Activated T-cell treated with anti-CD3 and anti-CD28 coated beads for 4 hours (primary cell): ENCODE measurements around the gene VAV3.

ENCODE experiments used
- DNase-seq: peaks from one replicate; pipeline ENCODE4 v3.0.0-alpha.2; 2020

VAV3 gene

GRCh38 chr1:107829036-107829770 lies 135.8 kb downstream of the VAV3 start:
- no peak for DNase-seq

- no peak for DNase-seq
Measured at GRCh38 chr1:107824946-107825345, 140.0 kb downstream of the VAV3 start.

- DNase-seq = no peak
Measured at GRCh38 chr1:107821340-107821739, 143.6 kb downstream of the VAV3 start.

GRCh38 chr1:107820801-107821200 lies 144.2 kb downstream of the VAV3 start:
- DNase-seq = no peak

- DNase-seq = no peak
Measured at GRCh38 chr1:107817935-107818334, 147.0 kb downstream of the VAV3 start.

- DNase-seq = no peak
Measured at GRCh38 chr1:107817206-107817605, 147.8 kb downstream of the VAV3 start.

GRCh38 chr1:107810291-107810951 lies 154.6 kb downstream of the VAV3 start:
- DNase-seq = no peak

- DNase-seq = no peak
Measured at GRCh38 chr1:107807855-107808254, 157.1 kb downstream of the VAV3 start.

GRCh38 chr1:107807405-107807804 lies 157.6 kb downstream of the VAV3 start:
- DNase-seq = no peak

GRCh38 chr1:107806902-107807301 lies 158.1 kb downstream of the VAV3 start:
- DNase-seq = no peak

- DNase-seq = no peak
Measured at GRCh38 chr1:107804741-107805140, 160.2 kb downstream of the VAV3 start.

GRCh38 chr1:107804134-107804533 lies 160.8 kb downstream of the VAV3 start:
- no peak for DNase-seq

- DNase-seq = no peak
Measured at GRCh38 chr1:107803579-107803978, 161.4 kb downstream of the VAV3 start.

GRCh38 chr1:107802654-107803053 lies 162.3 kb downstream of the VAV3 start:
- no peak for DNase-seq

GRCh38 chr1:107795994-107796393 lies 169.0 kb downstream of the VAV3 start:
- no peak for DNase-seq

GRCh38 chr1:107795441-107795840 lies 169.5 kb downstream of the VAV3 start:
- no peak for DNase-seq

GRCh38 chr1:107794571-107794970 lies 170.4 kb downstream of the VAV3 start:
- DNase-seq = no peak

- no peak for DNase-seq
Measured at GRCh38 chr1:107793896-107794453, 171.0 kb downstream of the VAV3 start.

GRCh38 chr1:107791348-107791747 lies 173.6 kb downstream of the VAV3 start:
- no peak for DNase-seq

- no peak for DNase-seq
Measured at GRCh38 chr1:107789817-107790524, 175.0 kb downstream of the VAV3 start.

- no peak for DNase-seq
Measured at GRCh38 chr1:107788206-107789202, 176.5 kb downstream of the VAV3 start.

GRCh38 chr1:107787299-107787698 lies 177.7 kb downstream of the VAV3 start:
- no peak for DNase-seq
